SJSA1 (cell line): ENCODE measurements around the gene KIF21A. TPM values are rescaled to one million over a fixed set of nuclear protein-coding genes. Genes with fewer than 3 reads are reported as not detected.
A peak's percentile ranks its signal among the peaks of the same experiment; 100 is the strongest.

Experiments
- DNase-seq, 2 experiments: peaks; one replicate each; pipeline ENCODE4 v3.0.0-alpha.2; 2015 to 2020; ENCODE audit warnings: low spot score in 2 of 2, low read depth in 1 of 2
- H3K27ac ChIP-seq: fragments of 250-450 bp; sonication (Bioruptor Pico); 2 replicates; pipeline ENCODE4 v1.5.1; 2020; ENCODE audit warnings: mild to moderate bottlenecking, moderate library complexity
- H3K27me3 ChIP-seq: fragments of 250-450 bp; sonication (Bioruptor Pico); replicated peaks from 2 replicates; pipeline ENCODE4 v1.5.1; 2020; ENCODE audit warnings: mild to moderate bottlenecking, moderate library complexity
- H3K36me3 ChIP-seq: fragments of 250-450 bp; sonication (Bioruptor Pico); 2 replicates; pipeline ENCODE4 v1.5.1; 2020; ENCODE audit warnings: mild to moderate bottlenecking
- H3K4me1 ChIP-seq: fragments of 250-450 bp; sonication (Bioruptor Pico); replicated peaks from 2 replicates; pipeline ENCODE4 v1.6.1; 2021; ENCODE audit warnings: mild to moderate bottlenecking
- H3K4me3 ChIP-seq: fragments of 250-450 bp; sonication (Bioruptor Pico); 2 replicates; pipeline ENCODE4 v1.5.1; 2020; ENCODE audit warnings: mild to moderate bottlenecking
- H3K9me3 ChIP-seq: fragments of 250-450 bp; sonication (Bioruptor Pico); replicated peaks from 2 replicates; pipeline ENCODE4 v1.5.1; 2020; ENCODE audit warnings: mild to moderate bottlenecking
- total RNA-seq: library from RNA; depleted of rRNA; stranded (reverse); fragments of >200 nt; shearing (Covaris generic); gene quantifications from 2 replicates; pipeline ENCODE4 v1.2.3, GENCODE V29; 2014

The KIF21A gene
- total RNA-seq, 1 experiment from 2014 or later = 1.2 TPM

DNA sequence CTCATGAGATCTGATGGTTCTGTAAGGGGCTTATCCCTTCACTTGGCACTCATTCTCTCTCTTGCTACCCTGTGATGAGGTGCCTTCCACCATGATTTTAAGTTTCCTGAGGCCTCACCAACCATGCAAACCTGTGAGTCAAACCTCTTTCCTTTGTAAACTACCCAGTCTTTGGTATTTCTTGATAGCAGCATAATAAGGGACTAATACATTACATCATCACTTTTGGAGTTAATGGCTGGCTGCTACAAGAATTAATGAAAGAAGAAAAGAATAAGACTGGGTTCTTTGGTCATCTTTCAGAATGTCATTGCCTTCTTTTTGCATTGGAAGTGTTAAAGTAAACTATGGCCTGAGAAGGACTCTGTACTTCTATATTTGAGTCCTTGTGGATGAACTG is 5.1 kb upstream of the KIF21A start:
- Histone ChIP-seq H3K27ac (no peak overlapping the region), H3K4me3 (no peak overlapping the region), H3K9me3 (no peaks in the 10 kb centered on the region), H3K27me3 (no peaks in the 10 kb centered on the region), H3K4me1 (peaks cover 7% of the 10 kb centered on the region), H3K36me3 (no peaks in the 10 kb centered on the region)
- DNase-seq = no peak

DNA sequence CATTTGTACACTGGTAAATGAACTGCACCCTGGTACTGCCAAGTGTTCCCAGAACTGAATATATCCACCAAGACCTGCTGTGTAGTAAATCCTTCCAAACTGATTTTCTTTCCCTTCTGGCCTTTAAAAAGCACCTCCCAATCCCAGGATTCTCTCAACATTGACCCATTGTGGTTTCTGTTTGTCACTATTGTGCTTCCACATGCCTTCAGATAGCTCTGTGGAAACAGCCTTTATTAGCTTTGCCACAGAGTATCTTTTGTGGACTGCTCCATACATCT is 949 bp upstream of the KIF21A start:
- H3K4me3 ChIP-seq = peak overlapping the region; percentile 52
- no peak overlapping the region for H3K27ac ChIP-seq
- no peaks in the 10 kb centered on the region for H3K9me3 ChIP-seq
- peaks cover 18% of the 10 kb centered on the region for H3K27me3 ChIP-seq
- H3K4me1 ChIP-seq = peaks cover 15% of the 10 kb centered on the region
- H3K36me3 ChIP-seq = no peaks in the 10 kb centered on the region
- DNase-seq = no peak

DNA sequence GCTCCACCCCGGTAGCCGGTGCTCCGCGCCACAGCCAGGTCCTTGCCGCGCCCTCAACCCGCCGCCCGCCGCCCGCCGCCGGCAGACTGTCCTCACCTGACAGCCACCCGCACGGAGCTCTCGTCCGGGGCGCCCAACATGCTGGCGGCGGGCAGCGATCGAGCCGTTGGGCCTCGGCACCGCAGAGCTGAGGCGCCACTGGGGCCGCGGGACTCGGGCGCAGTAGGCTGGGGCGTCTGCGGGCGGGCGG is 164 bp downstream of the KIF21A start:
- peak overlapping the region; percentile 52 for H3K4me3 ChIP-seq
- H3K27me3 ChIP-seq = peaks cover 18% of the 10 kb centered on the region
- H3K9me3 ChIP-seq = no peaks in the 10 kb centered on the region
- H3K27ac ChIP-seq = no peak overlapping the region
- no peaks in the 10 kb centered on the region for H3K36me3 ChIP-seq
- no peak for DNase-seq
- peaks cover 15% of the 10 kb centered on the region for H3K4me1 ChIP-seq

DNA sequence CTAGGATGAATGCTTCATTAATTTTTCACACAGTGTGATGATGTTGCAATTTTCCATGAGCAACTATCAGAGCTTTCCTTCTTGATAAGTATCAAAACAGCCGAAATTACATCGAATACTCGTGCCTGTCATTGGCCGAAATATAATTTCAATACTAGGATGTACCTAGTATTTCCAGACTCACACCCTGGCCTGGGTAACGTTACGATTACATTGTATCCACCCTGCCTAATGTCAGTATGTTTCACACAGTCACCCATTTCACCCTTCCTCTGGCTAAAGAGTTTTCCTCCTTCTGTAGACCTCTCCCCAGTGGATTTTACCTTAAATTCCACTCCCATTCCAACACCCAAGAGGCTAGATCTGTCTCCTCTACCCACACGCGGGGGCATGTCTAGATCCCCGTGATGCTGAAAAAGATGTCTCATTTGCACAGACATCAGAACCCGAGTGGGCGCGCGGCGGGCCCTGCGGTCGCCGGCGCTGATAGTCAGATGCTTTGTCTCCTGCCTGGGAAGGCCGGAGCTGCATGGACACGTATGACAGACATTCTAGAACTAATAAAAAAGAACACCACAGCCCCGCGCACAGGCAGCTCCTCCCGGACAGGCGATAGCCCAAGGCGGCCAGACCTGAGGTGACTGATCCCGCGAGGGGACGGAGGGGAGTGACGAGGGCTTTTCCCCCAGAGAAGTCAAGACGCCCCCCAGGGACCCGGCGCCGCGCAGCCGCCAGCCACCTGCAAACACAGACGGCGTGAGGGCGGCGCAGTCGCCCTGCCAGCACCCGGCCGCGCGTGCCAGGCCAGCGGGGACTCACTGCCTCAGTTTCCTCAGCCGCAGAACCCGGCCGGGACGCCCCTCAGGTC is 723 bp downstream of the KIF21A start:
- H3K27me3 ChIP-seq = peaks cover 18% of the 10 kb centered on the region
- H3K4me3 ChIP-seq = peak overlapping the region; percentile 52
- H3K4me1 ChIP-seq = peaks cover 15% of the 10 kb centered on the region
- H3K36me3 ChIP-seq = no peaks in the 10 kb centered on the region
- no peak overlapping the region for H3K27ac ChIP-seq
- DNase-seq = peak; percentile 2 to 39
- no peaks in the 10 kb centered on the region for H3K9me3 ChIP-seq

DNA sequence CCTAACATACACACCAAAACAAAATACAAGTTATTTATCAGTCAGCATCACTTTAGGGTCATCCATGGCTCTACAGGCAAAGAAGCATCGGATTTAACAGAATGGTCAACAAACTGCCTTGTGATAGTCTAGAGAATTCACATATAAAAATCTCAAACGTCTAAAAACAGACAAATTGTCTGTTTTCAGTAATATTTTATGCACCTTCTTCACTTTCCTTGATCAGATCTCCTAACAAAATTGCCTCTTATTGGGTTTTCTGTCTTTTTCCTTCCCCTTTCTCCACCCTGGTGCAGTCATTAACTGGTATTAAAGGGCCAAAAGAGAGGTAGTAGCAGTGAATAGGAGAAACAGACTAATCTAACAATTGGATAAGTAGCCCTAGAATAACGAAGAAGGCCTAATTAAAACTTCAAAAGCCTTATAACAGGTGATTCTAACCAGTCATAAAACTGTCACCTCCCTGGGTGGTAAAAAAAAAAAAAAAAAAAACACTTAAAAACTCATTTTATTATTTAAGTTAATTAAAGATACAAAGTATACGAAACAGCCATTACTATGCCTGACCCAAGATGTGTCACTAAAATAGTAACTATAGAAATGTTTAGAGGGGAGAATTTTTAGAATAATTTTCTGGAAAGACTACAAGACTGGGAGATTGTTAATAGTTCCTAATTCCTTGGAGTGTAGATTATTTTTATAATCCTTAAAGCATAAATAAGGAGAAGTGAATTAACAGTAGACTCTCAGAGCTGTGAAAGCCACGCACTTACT is 1.5 kb downstream of the KIF21A start:
- Histone ChIP-seq H3K9me3 (no peaks in the 10 kb centered on the region), H3K4me1 (peaks cover 15% of the 10 kb centered on the region), H3K27me3 (peaks cover 18% of the 10 kb centered on the region), H3K27ac (no peak overlapping the region), H3K4me3 (no peak overlapping the region), H3K36me3 (no peaks in the 10 kb centered on the region)
- DNase-seq = no peak

DNA sequence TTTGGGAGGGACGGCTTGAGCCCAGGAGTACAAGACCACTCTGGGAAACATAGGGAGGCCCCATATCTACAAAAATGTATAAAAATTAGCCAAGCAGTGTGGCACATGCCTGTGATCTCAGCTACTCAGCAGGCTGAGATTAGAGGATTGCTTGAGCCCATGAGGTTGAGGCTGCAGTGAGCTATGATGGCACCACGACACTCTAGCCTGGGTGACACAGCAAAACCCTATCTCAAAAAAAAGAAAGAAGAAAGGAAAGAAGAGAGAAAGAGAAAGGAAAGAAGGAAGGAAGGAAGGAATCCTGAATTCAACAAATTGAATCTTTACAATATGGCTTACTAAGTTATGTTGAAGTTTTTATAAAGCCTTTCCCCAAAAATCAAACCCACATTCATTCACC is 2.1 kb downstream of the KIF21A start:
- no peaks in the 10 kb centered on the region for H3K9me3 ChIP-seq
- no peak overlapping the region for H3K27ac ChIP-seq
- no peak for DNase-seq
- H3K27me3 ChIP-seq = peaks cover 18% of the 10 kb centered on the region
- peaks cover 15% of the 10 kb centered on the region for H3K4me1 ChIP-seq
- H3K4me3 ChIP-seq = no peak overlapping the region
- H3K36me3 ChIP-seq = no peaks in the 10 kb centered on the region

DNA sequence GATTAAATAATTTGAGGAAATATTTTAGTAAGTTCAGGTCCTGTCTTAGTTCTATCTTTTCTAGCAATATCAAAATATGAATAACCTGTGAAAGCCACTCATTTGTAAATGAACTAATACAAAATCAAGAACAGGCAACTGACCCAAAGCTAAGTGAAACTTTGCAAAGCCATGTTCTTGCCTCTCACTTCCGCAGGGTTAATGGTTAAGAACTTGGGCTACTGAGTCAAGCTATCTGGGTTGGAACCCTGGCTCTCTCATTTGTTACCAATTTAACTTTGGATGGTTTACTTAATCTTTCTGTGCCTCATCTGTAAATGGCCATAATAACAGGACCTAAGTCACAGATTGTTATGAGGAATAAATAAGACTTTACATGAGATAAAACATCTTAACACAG is 2.8 kb downstream of the KIF21A start:
- peaks cover 18% of the 10 kb centered on the region for H3K27me3 ChIP-seq
- H3K4me1 ChIP-seq = peaks cover 15% of the 10 kb centered on the region
- no peaks in the 10 kb centered on the region for H3K9me3 ChIP-seq
- H3K36me3 ChIP-seq = no peaks in the 10 kb centered on the region
- H3K27ac ChIP-seq = no peak overlapping the region
- DNase-seq = no peak
- H3K4me3 ChIP-seq = no peak overlapping the region

DNA sequence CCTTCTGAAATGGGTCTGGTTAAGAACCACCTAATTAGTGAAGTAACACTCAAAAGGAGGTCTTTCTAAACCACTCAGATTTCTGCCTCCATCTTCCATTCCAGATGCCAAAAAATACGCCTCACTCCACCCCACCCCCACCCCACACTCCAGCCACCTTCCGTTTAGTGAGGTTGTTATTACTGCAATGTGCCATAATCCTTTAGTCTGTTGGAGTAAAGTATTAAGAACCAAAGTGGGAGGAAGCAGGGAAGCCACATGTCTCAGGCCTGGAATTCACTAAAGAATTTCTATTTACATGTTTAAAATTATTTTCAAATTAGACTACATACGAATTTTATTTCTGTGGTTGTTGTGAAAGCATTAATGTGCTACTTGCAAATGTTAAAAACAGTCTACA is 7.4 kb downstream of the KIF21A start:
- no peak for DNase-seq

DNA sequence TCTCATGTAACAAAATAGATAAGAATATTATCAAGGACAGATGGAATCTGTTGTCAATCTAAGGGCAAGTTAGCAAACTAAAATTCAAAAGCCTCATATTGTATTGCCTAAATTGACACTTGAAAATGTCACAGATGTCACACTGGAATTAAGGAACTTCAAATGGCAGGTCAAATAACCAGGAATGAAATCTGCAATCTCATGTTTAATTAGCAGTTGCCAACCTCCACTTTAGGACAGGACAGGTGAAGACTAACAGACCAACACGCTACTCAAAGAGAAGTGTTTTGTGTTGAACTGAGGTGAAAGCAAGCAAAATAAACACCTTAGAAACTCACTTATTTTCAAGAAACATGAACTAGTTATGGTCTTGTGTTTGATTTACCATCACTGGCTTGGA is 11.1 kb downstream of the KIF21A start:
- no peak for DNase-seq
- Histone ChIP-seq H3K4me3 (no peak overlapping the region), H3K9me3 (no peaks in the 10 kb centered on the region), H3K36me3 (no peaks in the 10 kb centered on the region), H3K27ac (no peak overlapping the region), H3K4me1 (no peaks in the 10 kb centered on the region), H3K27me3 (no peaks in the 10 kb centered on the region)

More for the DNA sequence above, 7.4 kb downstream of the KIF21A start:
- Histone ChIP-seq H3K27ac (no peak overlapping the region), H3K4me3 (no peak overlapping the region), H3K4me1 (no peaks in the 10 kb centered on the region), H3K27me3 (no peaks in the 10 kb centered on the region), H3K9me3 (no peaks in the 10 kb centered on the region), H3K36me3 (no peaks in the 10 kb centered on the region)

DNA sequence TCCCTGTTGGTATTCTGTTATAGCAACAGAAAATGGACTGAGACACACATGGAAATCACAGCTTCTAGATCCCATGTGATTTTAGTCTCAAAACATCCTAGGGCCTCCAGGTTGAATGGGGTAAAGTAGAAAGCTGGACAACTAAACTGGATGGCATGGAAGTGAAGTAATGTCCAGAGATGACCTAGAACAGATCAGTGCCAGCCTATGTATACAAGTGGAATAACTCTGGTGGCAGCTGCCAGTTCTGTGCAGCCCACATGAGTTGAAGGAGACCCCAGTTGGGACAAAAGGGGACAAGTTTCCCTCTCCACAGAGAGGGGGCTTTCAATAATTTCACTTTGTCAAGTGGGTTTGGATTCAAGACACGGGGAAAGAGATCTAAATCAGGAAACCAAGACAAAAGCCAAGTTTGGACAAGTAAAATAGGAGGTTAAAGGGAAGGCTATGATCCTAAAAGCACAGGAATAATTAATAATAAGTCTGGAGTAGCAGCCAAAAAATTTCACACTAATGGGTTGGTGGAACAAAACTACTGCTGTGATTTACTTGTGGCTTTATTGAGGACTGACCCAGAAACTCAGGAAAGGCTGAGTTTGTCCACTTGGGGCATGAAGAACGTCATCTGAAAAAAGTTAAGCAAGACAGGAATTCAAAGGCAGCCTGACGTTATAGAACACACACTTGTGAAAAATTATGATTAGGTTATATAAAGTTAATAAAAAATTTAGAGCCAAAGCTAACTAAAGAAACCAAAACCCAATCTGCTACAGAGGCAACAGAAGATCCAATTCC is 11.7 kb downstream of the KIF21A start:
- Histone ChIP-seq H3K4me3 (no peak overlapping the region), H3K4me1 (no peaks in the 10 kb centered on the region), H3K36me3 (no peaks in the 10 kb centered on the region), H3K27me3 (no peaks in the 10 kb centered on the region), H3K27ac (no peak overlapping the region), H3K9me3 (no peaks in the 10 kb centered on the region)
- no peak for DNase-seq

DNA sequence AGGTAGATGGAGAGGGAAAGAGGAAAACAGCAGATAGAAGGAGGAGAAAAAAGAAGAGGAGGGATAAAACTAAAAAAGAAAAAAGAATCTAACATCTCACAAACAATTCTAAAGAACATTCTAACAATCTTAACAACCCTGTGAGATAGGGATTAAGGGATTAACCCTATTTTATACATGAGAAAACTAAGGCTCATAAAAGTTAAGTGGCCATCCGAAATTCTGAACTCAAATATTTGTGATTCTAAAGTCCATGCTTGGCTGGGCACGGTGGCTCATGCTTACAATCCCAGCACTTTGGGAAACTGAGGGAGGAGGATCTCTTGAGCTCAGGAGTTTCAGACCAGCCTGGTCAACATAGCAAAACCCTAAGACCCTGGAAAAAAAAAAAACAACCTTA is 13.1 kb downstream of the KIF21A start:
- H3K4me1 ChIP-seq = no peaks in the 10 kb centered on the region
- no peak overlapping the region for H3K27ac ChIP-seq
- no peaks in the 10 kb centered on the region for H3K27me3 ChIP-seq
- H3K36me3 ChIP-seq = no peaks in the 10 kb centered on the region
- H3K9me3 ChIP-seq = no peaks in the 10 kb centered on the region
- DNase-seq = no peak
- no peak overlapping the region for H3K4me3 ChIP-seq

DNA sequence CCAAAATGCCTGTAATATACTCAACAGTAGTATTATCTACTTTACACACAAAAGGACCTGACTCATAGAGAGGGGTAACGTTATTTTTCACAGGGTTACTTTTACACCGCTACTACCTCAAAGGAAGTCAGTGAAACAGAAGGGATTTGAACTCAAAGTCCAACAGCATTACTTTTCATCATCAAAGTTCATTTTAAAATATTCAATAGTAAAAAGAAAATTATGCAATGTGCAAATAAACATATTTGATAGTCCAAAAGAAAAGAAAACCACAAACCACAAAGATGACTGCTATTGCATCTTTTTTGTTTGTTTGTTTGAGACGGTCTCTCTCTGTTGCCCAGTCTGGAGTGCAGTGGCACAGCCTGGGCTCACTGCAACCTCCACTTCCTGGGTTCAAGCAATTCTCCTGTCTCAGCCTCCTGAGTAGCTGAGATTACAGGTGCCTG is 15.5 kb downstream of the KIF21A start:
- Histone ChIP-seq H3K27ac (no peak overlapping the region), H3K27me3 (no peaks in the 10 kb centered on the region), H3K4me1 (no peaks in the 10 kb centered on the region), H3K4me3 (no peak overlapping the region), H3K9me3 (no peaks in the 10 kb centered on the region), H3K36me3 (no peaks in the 10 kb centered on the region)
- DNase-seq = no peak

DNA sequence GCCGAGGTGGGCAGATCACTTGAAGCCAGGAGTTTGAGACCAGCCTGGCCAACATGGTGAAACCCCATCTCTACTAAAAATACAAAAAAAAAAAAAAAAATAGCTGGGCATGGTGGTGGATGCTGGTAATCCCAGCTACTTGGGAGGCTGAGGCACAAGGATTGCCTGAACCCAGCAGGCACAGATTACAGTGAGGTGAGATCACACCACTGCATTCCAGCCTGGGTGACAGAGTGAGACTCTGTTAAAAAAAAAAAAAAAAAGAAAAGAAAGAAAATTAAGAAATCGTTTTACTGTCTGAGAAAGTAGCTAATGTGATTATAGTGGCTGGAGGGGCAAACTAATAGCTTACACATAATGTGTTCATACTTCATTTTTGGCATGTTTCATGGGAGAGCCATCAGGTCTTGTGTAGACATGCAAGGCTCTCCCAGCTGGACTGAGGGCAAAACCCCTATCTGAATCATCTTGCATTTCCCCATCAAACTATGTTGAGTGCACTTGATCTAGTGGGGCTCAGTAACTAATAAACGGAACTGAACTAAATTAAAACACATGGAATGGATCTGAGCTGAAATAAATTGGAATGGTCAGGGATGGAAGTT is 16.2 kb downstream of the KIF21A start:
- no peak for DNase-seq
- H3K4me3 ChIP-seq = no peak overlapping the region
- H3K9me3 ChIP-seq = no peaks in the 10 kb centered on the region
- no peaks in the 10 kb centered on the region for H3K27me3 ChIP-seq
- no peaks in the 10 kb centered on the region for H3K36me3 ChIP-seq
- H3K4me1 ChIP-seq = no peaks in the 10 kb centered on the region
- H3K27ac ChIP-seq = no peak overlapping the region

DNA sequence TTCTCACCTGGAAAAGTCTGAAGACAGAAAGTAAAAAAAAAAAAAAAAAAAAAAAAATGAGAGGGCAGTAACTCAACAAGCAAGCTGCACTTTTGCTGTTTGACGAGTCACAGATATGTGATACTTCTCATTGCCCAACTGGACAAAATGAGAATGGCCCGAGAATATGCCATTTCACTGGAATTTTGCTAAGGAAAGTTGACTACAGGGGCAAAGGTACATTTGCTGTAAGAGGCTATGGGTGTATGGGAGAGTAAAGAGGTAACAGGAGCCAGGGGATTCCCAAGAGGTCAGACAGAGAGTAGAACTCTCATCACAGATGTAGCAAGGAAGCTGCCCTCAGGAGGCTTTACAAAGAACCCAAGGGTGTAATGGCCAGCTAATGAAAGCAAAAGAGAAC is 22.9 kb downstream of the KIF21A start:
- Histone ChIP-seq H3K27me3 (no peaks in the 10 kb centered on the region), H3K9me3 (no peaks in the 10 kb centered on the region), H3K36me3 (no peaks in the 10 kb centered on the region), H3K27ac (no peak overlapping the region), H3K4me1 (no peaks in the 10 kb centered on the region), H3K4me3 (no peak overlapping the region)
- DNase-seq = no peak
